Spleen (tissue), 11 donors: ENCODE data around the gene AP4E1. TPM values are rescaled to one million over a fixed set of nuclear protein-coding genes. Genes with fewer than 3 reads are reported as not detected.

ENCODE experiments used
- DNase-seq: peaks from one replicate; pipeline ENCODE4 v3.0.0-alpha.2; 2020
- H3K27ac ChIP-seq, 8 donors: fragments of 200-600 bp; sonication (generic) in 7 of 8; 1 replicate in 4 of 8; 2 replicates in 4 of 8; pipeline versions ENCODE4 v1.5.0 to v1.8.0; 2016 to 2021; ENCODE audit warnings: inconsistent platforms in 4 of 8, mild to moderate bottlenecking in 4 of 8, moderate library complexity in 1 of 8
- H3K27me3 ChIP-seq, 7 donors: fragments of 200-600 bp; sonication (generic) in 6 of 7; replicated peaks in 1 of 7; 1 replicate in 4 of 7; 2 replicates in 3 of 7; pipeline versions ENCODE4 v1.5.0 to v1.8.0; 2016 to 2021; ENCODE audit warnings: inconsistent platforms in 3 of 7, mild to moderate bottlenecking in 1 of 7
- H3K36me3 ChIP-seq, 6 donors: fragments of 200-600 bp; sonication (generic) in 5 of 6; 1 replicate in 4 of 6; 2 replicates in 2 of 6; pipeline versions ENCODE4 v1.5.0 to v1.8.0; 2016 to 2021; ENCODE audit warnings: inconsistent platforms in 2 of 6
- H3K4me1 ChIP-seq, 6 donors: fragments of 200-600 bp; sonication (generic) in 5 of 6; 1 replicate in 3 of 6; 2 replicates in 3 of 6; pipeline versions ENCODE4 v1.5.0 to v1.8.0; 2016 to 2021; ENCODE audit warnings: inconsistent platforms in 3 of 6
- H3K4me3 ChIP-seq, 8 donors: fragments of 200-600 bp; sonication (generic) in 7 of 8; 1 replicate in 4 of 8; 2 replicates in 4 of 8; pipeline versions ENCODE4 v1.5.0 to v1.8.0; 2016 to 2021; ENCODE audit warnings: inconsistent platforms in 4 of 8, mild to moderate bottlenecking in 4 of 8, moderate library complexity in 2 of 8
- H3K9me3 ChIP-seq, 8 donors: fragments of 200-600 bp; sonication (generic) in 7 of 8; 1 replicate in 4 of 8; 2 replicates in 4 of 8; pipeline versions ENCODE4 v1.5.0 to v1.8.0; 2016 to 2021; ENCODE audit warnings: inconsistent platforms in 4 of 8
- POLR2A ChIP-seq, 3 donors: fragments of 450-650 bp; IDR thresholded peaks; one replicate each; pipeline ENCODE4 v1.5.1; 2017; ENCODE audit warnings: antibody characterized with exemption in 3 of 3, mild to moderate bottlenecking in 1 of 3
- POLR2AphosphoS5 ChIP-seq, 3 donors: sonication (generic); formaldehyde crosslinking; IDR thresholded peaks; one replicate each; pipeline ENCODE4 v1.5.1; 2017; ENCODE audit warnings: antibody characterized with exemption in 3 of 3
- WGBS, 5 donors: extraction: QIAGEN DNeasy Blood & Tissue Kit in 3 of 5; methylation state at CpG; one replicate each; pipeline versions ENCODE4 v1.1.5 to v1.1.7; 2013 to 2018; 5-methylcytosine and 5-hydroxymethylcytosine counted together
- intact Hi-C: fragments of 100-400 bp; cut with DNase I; formaldehyde crosslinking; loops from one replicate; pipeline ENCODE4 v1.15.0; 2023; ENCODE audit warnings: low total_unique reads
- polyA plus RNA-seq, 3 donors: library from polyadenylated mRNA; stranded (reverse); fragments of 200-250 nt; gene quantifications; one replicate each; pipeline ENCODE4 v1.2.1, GENCODE V29; 2013
- total RNA-seq, 7 donors: library from RNA; depleted of rRNA in 3 of 7; stranded (reverse); fragments of >200 nt in 3 of 7; fragmentation: NEBNext Ultra II Directional in 4 of 7; extraction: Animal tissue kit (Norgen Biotek cat#: 25700) in 4 of 7; gene quantifications; one replicate each; pipeline versions ENCODE4 v1.1.0 to v1.2.1, GENCODE V29; 2016 to 2021
- TF ChIP-seq, protein P1 (sequence below), 11 experiments: fragments of 200-600 bp in 7 of 11; fragments of 450-650 bp in 4 of 11; sonication (generic) in 4 of 11; IDR thresholded peaks in 8 of 11; conservative IDR thresholded peaks in 3 of 11; 1 replicate in 7 of 11; 2 replicates in 4 of 11; pipeline versions ENCODE4 v1.4.0 to v1.8.0; 2016 to 2021; ENCODE audit warnings: antibody characterized with exemption in 11 of 11, inconsistent platforms in 4 of 11, mild to moderate bottlenecking in 1 of 11
- donor health status: healthy with polysubstance abuse.
- donor health status: DM: no; HTN: no; CAD: no; lungs with moderate emphysema.
- donor health status: DM: no; HTN: no; CAD: no.
- donor health status: Bipolar disorder and iron deficiency.
- donor health status: healthy.
- donor health status: DM: no; HTN: no; CAD: no.
- donor health status: DM: yes; HTN: yes; CAD: no.

AP4E1 gene
- total and polyA plus RNA-seq, 10 donors: 2.1 to 17.4 (median 13.3) TPM

DNA sequence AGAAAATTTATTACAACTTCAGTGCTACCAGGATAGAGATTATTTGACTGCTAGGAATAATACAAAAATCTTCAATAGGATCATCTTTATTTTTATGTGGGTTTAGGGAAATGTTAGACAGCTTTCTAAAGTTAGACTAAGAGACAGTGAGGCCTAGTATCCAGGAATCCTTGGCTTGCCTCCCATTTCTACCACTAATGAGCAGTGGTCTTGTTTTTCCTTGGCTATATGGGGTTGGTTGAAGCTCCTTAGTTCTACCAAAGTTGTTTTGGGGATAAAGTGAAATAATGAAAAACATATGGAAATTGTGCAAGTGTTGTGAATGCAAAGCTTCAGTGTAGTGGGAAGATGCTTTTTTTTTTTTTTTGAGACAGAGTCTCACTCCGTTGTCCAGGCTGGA, 16.8 kb downstream of the AP4E1 start:
- no peak for DNase-seq
- no peaks in the 10 kb centered on the region for H3K4me1 ChIP-seq
- H3K9me3 ChIP-seq: no peaks in the 10 kb centered on the region
- TF ChIP-seq, protein P1, sequence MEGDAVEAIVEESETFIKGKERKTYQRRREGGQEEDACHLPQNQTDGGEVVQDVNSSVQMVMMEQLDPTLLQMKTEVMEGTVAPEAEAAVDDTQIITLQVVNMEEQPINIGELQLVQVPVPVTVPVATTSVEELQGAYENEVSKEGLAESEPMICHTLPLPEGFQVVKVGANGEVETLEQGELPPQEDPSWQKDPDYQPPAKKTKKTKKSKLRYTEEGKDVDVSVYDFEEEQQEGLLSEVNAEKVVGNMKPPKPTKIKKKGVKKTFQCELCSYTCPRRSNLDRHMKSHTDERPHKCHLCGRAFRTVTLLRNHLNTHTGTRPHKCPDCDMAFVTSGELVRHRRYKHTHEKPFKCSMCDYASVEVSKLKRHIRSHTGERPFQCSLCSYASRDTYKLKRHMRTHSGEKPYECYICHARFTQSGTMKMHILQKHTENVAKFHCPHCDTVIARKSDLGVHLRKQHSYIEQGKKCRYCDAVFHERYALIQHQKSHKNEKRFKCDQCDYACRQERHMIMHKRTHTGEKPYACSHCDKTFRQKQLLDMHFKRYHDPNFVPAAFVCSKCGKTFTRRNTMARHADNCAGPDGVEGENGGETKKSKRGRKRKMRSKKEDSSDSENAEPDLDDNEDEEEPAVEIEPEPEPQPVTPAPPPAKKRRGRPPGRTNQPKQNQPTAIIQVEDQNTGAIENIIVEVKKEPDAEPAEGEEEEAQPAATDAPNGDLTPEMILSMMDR (IDR thresholded peaks at IDR 0.05 in 8 of 11, conservative IDR thresholded peaks at IDR 0.05 in 3 of 11): no peak
- no peak for TF ChIP-seq POLR2AphosphoS5 (IDR thresholded peaks at IDR 0.05)
- TF ChIP-seq POLR2A (IDR thresholded peaks at IDR 0.05): no peak
- peaks cover 0 to 96% (median 51%) of the 10 kb centered on the region in 6 donors for H3K36me3 ChIP-seq
- no peak overlapping the region for H3K27ac ChIP-seq
- no peak overlapping the region for H3K4me3 ChIP-seq
- no peaks in the 10 kb centered on the region for H3K27me3 ChIP-seq
- WGBS, 5 donors: 92 to 100% (median 98%) methylated on average over 1 of the region's 1 CpG
- intact Hi-C loops: no loop called here

DNA sequence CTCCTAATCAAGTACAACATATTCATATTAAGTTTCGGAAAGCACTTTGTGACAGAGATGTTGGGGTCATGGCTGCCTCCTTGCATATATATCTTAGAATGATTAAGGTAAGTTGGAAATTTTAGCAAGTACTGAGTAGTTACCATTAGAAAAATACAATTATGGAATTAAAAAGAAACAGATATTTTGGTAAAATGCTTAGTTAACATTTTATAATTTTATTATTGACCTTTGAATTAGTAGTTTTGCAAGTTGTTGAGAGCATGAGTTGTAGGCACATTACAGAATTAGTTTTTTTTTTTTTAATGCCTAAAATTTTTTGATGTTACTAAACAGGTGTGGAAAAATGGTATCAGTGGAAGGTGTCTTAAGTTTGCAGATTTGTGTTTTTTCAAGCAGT, 20.6 kb downstream of the AP4E1 start:
- Histone ChIP-seq H3K27me3 (no peaks in the 10 kb centered on the region), H3K4me3 (no peak overlapping the region), H3K36me3 (peaks cover 0 to 98% (median 64%) of the 10 kb centered on the region in 6 donors), H3K9me3 (no peaks in the 10 kb centered on the region), H3K27ac (no peak overlapping the region), H3K4me1 (no peaks in the 10 kb centered on the region)
- intact Hi-C loops: no loop called here
- WGBS, 5 donors: 92 to 98% (median 98%) methylated on average over 1 of the region's 1 CpG
- TF ChIP-seq POLR2AphosphoS5 (IDR thresholded peaks at IDR 0.05) (no peak), POLR2A (IDR thresholded peaks at IDR 0.05) (no peak)
- TF ChIP-seq, protein P1 (IDR thresholded peaks at IDR 0.05 in 8 of 11, conservative IDR thresholded peaks at IDR 0.05 in 3 of 11): no peak
- no peak for DNase-seq

DNA sequence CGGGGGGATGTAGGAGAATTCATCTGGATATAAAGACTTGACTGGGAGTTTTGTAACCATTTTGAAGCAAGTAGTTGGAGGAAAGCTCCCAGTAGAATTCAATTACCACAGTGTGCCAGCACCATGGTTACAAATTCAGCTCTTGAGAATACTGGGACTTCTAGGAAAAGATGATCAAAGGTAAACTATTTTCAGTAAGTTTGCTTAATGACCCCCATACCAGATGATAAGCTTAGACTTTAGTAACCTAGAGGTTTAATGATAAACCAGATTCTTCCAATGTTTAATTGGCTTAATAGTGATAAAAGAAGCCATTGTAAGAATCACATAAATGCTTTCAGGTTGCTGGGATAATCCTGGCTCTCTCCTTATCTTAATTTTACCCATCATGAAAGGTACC, 22.3 kb downstream of the AP4E1 start:
- peaks cover 2 to 96% (median 57%) of the 10 kb centered on the region in 6 donors for H3K36me3 ChIP-seq

DNA sequence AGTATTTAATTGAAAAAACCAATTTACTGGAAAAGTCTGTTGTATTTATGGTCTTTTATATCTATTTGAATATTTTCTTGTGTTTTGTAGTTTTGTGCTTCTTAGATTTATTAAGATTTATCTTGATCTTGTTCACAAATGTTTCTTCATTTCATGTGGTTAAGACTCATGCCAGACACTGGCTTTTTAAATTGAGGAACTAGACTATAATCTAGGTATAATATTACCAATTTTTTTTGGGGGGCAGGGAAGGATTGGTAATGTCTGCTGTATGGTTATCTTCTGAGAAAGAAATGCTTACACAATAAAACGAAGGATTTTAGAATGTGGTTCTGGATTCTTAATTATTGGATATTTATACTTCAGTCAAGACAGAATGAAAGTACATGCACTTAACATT, 24.9 kb downstream of the AP4E1 start:
- peaks cover 2 to 95% (median 45%) of the 10 kb centered on the region in 6 donors for H3K36me3 ChIP-seq

More for the DNA sequence above, 22.3 kb downstream of the AP4E1 start:
- no peak for DNase-seq
- Histone ChIP-seq H3K4me3 (no peak overlapping the region), H3K9me3 (no peaks in the 10 kb centered on the region), H3K4me1 (no peaks in the 10 kb centered on the region), H3K27ac (no peak overlapping the region), H3K27me3 (no peaks in the 10 kb centered on the region)
- TF ChIP-seq, protein P1 (IDR thresholded peaks at IDR 0.05 in 8 of 11, conservative IDR thresholded peaks at IDR 0.05 in 3 of 11): no peak
- TF ChIP-seq POLR2A (IDR thresholded peaks at IDR 0.05) (no peak), POLR2AphosphoS5 (IDR thresholded peaks at IDR 0.05) (no peak)
- intact Hi-C loops: loop anchor here (10.0 kb wide), 1 partner anchor 64 kb away; no protein-coding TSS in a partner anchor
- 93 to 100% (median 98%) methylated on average over 1 of the region's 1 CpG for WGBS, 5 donors

More for the DNA sequence above, 24.9 kb downstream of the AP4E1 start:
- intact Hi-C loops: loop anchor here (10.0 kb wide), 1 partner anchor 61 kb away; no protein-coding TSS in a partner anchor
- TF ChIP-seq, protein P1 (IDR thresholded peaks at IDR 0.05 in 8 of 11, conservative IDR thresholded peaks at IDR 0.05 in 3 of 11): no peak
- H3K9me3 ChIP-seq: no peaks in the 10 kb centered on the region
- WGBS, 5 donors: 46 to 73% (median 56%) methylated on average over 1 of the region's 1 CpG
- no peaks in the 10 kb centered on the region for H3K27me3 ChIP-seq
- H3K4me3 ChIP-seq: no peak overlapping the region
- no peaks in the 10 kb centered on the region for H3K4me1 ChIP-seq
- no peak for DNase-seq
- no peak overlapping the region for H3K27ac ChIP-seq
